NB4 (cell line): ENCODE data around the gene TCAF1.
A peak's percentile ranks its signal among the peaks of the same experiment; 100 is the strongest.

Experiments
- DNase-seq: peaks from one replicate; pipeline ENCODE4 v3.0.0; 2010; ENCODE audit warnings: low read depth
- H3K4me3 ChIP-seq: one replicate; pipeline ENCODE4 v1.5.1; 2011; ENCODE audit warnings: mild to moderate bottlenecking, low read depth, low read length, moderate library complexity
- MYC ChIP-seq: IDR thresholded peaks from 2 replicates; pipeline ENCODE4 v1.6.1; 2011; ENCODE audit warnings: low read depth, low read length
- POLR2A ChIP-seq: IDR thresholded peaks from 2 replicates; pipeline ENCODE4 v1.6.1; 2011; ENCODE audit warnings: mild to moderate bottlenecking; ENCODE audit not compliant: insufficient read length; ENCODE audit errors: extremely low read depth
- TF ChIP-seq, protein P1 (sequence below): IDR thresholded peaks from one replicate; pipeline ENCODE4 v1.5.1; 2012; ENCODE audit warnings: low read depth, low read length
- TF ChIP-seq, protein P2 (sequence below): IDR thresholded peaks from 2 replicates; pipeline ENCODE4 v1.6.1; 2011; ENCODE audit warnings: low read depth, low read length

The TCAF1 gene, protein sequence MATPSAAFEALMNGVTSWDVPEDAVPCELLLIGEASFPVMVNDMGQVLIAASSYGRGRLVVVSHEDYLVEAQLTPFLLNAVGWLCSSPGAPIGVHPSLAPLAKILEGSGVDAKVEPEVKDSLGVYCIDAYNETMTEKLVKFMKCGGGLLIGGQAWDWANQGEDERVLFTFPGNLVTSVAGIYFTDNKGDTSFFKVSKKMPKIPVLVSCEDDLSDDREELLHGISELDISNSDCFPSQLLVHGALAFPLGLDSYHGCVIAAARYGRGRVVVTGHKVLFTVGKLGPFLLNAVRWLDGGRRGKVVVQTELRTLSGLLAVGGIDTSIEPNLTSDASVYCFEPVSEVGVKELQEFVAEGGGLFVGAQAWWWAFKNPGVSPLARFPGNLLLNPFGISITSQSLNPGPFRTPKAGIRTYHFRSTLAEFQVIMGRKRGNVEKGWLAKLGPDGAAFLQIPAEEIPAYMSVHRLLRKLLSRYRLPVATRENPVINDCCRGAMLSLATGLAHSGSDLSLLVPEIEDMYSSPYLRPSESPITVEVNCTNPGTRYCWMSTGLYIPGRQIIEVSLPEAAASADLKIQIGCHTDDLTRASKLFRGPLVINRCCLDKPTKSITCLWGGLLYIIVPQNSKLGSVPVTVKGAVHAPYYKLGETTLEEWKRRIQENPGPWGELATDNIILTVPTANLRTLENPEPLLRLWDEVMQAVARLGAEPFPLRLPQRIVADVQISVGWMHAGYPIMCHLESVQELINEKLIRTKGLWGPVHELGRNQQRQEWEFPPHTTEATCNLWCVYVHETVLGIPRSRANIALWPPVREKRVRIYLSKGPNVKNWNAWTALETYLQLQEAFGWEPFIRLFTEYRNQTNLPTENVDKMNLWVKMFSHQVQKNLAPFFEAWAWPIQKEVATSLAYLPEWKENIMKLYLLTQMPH

DNA sequence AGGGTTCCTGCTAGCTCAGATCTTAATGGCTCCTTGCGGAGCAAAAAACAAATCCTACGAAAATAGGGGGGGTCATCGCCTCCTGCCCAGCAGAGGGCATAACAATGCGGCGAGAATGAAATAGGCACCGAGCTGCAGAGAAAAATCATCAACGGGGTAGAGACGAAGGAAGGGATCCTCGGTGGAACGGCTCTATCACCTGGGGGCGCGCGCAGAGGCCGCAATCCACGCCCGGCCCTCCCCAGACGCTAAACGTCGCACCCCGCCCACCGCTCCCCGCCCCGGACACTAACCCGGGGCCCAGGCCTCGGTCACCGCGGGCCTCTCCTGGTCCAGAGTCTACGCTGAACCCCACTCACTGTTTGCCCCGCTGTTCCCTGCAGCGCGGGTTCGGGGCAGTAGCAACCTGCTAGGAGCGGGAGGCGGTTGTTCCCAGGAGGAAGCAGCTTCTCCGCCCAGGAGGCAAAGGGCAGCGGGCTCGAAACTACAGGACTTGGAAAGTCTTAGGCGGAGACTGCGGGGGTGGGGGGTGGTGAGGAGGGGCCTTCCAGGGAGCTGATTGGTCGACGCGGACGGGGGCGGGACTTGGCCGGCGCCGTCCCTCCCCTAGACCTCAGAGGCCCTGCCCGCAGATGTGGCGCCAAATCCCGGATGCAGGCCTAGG lies at the start of gene TCAF1:
TCAF1 (minus strand) TSS at position 509 of the 664 bp plus-strand sequence. CDS start 25,568 bp downstream, outside the sequence.
- TF ChIP-seq POLR2A (peak; percentile 41), MYC (no peak)
- TF ChIP-seq, protein P1, sequence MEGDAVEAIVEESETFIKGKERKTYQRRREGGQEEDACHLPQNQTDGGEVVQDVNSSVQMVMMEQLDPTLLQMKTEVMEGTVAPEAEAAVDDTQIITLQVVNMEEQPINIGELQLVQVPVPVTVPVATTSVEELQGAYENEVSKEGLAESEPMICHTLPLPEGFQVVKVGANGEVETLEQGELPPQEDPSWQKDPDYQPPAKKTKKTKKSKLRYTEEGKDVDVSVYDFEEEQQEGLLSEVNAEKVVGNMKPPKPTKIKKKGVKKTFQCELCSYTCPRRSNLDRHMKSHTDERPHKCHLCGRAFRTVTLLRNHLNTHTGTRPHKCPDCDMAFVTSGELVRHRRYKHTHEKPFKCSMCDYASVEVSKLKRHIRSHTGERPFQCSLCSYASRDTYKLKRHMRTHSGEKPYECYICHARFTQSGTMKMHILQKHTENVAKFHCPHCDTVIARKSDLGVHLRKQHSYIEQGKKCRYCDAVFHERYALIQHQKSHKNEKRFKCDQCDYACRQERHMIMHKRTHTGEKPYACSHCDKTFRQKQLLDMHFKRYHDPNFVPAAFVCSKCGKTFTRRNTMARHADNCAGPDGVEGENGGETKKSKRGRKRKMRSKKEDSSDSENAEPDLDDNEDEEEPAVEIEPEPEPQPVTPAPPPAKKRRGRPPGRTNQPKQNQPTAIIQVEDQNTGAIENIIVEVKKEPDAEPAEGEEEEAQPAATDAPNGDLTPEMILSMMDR: peak; percentile 40
- TF ChIP-seq, protein P2, sequence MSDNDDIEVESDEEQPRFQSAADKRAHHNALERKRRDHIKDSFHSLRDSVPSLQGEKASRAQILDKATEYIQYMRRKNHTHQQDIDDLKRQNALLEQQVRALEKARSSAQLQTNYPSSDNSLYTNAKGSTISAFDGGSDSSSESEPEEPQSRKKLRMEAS: no peak
- peak within 1 kb of the TSS; percentile 81 for H3K4me3 ChIP-seq
- DNase-seq: peak; percentile 96

DNA sequence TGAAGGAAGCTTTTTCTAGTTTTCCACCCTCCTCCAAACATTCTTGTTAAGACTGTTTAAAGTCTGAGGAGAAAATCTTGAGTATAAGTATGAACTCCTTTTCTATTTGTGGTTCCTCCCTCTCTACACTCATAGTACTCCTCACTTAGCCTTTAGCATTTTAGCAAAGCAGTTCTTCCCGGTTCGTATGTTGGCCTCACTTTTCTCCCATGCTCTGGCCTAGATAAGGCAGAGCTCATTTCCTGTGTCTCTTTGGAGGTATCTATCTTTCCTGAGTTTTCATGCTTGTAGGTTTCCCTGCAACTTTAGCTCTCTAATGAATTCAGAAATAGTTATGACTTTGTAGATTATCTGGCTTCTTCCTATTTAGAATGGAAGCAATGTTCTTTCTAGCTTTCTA lies 46.8 kb upstream of the TCAF1 start:
- no peak for DNase-seq
- no peak for TF ChIP-seq MYC
- TF ChIP-seq, protein P2: no peak
- TF ChIP-seq, protein P1: no peak
- no peak for TF ChIP-seq POLR2A
- H3K4me3 ChIP-seq: no peak overlapping the region

DNA sequence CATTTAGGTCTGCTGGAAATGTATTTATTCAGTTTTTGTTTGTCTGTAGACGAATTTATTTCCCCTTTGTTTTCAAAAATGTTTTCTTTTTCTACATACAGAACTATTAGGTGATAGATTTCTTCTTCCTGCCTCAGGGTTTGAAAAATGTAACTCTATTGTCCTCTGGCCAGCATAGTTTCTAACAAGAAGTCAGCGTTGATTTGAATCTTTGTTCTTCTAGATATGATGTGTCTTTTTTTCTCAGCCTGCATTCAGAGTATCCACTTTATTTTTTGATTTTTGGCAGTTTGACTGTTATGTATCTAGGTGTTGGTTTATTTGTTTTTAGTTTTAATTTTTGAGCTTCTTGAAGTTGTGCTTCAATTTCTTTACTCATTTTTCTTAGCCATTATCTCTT lies 45.1 kb upstream of the TCAF1 start:
- no peak for TF ChIP-seq MYC
- TF ChIP-seq, protein P2: no peak
- TF ChIP-seq POLR2A: no peak
- TF ChIP-seq, protein P1: no peak
- H3K4me3 ChIP-seq: no peak overlapping the region
- no peak for DNase-seq

DNA sequence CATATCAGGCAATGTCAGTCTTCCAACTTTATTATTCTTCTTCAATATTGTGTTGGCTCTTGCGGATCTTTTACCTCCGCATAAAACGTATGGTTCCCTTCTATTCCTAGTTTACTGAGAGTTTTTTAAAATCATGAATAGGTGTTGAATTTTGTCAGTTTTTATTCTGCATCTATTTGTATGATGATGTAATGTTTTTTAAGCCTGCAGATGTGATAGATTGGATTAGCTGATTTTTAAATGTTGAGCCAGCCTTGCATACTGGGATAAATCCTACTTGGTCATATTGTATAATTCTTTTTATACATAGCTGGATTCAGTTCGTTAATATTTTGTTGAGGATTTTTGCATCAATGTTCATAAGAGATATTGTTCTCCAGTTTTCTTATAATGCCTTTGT lies 43.4 kb upstream of the TCAF1 start:
- DNase-seq: no peak
- no peak overlapping the region for H3K4me3 ChIP-seq
- TF ChIP-seq, protein P2: no peak
- TF ChIP-seq MYC (no peak), POLR2A (no peak)
- TF ChIP-seq, protein P1: no peak

DNA sequence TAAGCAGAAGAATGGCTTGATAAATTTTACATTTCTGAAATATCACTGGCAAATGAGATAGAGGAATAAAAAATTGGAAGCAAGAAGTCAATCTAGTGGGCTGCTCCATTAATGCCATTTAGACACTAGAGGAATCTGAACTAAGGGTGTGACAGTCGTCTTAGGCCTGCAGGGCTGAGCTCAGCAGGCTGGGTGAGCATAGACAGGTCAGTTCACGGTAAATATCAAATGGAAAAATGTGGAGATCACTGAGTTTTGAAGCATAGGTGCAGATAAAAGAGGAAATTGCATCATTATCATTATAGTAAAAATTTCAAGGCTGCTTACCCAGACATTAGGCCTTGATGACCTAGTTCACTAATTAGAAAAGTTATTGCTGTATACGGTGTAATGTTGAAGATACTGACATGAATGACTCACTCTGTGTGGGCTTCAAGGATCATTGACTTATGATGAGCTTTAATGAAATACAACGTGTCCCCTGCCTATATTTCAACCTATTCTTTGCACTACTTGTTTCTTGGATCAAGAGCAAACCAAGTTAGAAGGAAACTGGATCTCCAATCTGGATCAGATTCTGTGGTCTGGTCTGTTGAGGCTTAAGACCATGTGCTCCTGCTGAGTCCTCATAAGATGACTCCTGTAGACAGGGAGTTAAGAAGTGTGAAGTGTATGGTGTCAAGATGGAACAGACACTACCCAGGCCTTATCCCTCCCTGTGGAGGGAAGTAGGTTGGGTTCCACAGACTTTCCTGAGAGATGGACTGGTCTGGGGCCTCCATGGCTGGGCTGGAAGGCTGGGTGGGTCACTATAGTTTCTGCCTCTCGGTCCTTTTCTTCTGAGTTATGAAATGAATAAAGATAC lies 36.6 kb upstream of the TCAF1 start:
- TF ChIP-seq, protein P2: no peak
- TF ChIP-seq, protein P1: no peak
- TF ChIP-seq MYC (no peak), POLR2A (no peak)

More for the DNA sequence above, 36.6 kb upstream of the TCAF1 start:
- DNase-seq: no peak
- H3K4me3 ChIP-seq: no peak overlapping the region
